ENCODE data around the gene CD200. TPM values are rescaled to one million over a fixed set of nuclear protein-coding genes. Genes with fewer than 3 reads are reported as not detected.

The CD200 gene
- total and polyA plus RNA-seq, 8 donors = 6.6 to 58.0 (median 50.2) TPM

DNA sequence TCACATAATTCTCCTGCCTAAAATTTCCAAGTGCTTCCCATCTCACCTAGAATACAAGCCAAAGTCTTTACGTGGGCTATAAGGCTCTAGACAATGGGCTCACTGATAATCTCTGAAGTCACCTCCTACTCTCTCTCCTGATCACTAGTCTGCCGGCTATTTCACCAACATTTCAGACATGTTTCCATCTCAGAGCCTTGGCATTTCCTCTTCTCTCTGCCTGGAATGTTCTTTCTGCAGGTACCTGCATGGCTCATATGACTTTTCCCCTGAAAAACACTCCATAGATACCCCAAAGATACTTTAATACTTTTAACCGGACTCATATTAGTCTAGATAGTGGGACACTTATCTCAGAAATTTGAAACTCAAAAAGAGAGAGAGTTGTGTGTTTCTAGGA is 32.7 kb downstream of the CD200 start:
- Histone ChIP-seq H3K4me1 (no peaks in the 10 kb centered on the region), H3K36me3 (no peaks in the 10 kb centered on the region), H3K9me3 (no peaks in the 10 kb centered on the region), H3K27ac (no peak overlapping the region), H3K27me3 (no peaks in the 10 kb centered on the region), H3K4me3 (no peak overlapping the region)
- peak; percentile 26 for ATAC-seq
- intact Hi-C loops (cut with DNase I) = no loop called here
- TF ChIP-seq, protein P1, sequence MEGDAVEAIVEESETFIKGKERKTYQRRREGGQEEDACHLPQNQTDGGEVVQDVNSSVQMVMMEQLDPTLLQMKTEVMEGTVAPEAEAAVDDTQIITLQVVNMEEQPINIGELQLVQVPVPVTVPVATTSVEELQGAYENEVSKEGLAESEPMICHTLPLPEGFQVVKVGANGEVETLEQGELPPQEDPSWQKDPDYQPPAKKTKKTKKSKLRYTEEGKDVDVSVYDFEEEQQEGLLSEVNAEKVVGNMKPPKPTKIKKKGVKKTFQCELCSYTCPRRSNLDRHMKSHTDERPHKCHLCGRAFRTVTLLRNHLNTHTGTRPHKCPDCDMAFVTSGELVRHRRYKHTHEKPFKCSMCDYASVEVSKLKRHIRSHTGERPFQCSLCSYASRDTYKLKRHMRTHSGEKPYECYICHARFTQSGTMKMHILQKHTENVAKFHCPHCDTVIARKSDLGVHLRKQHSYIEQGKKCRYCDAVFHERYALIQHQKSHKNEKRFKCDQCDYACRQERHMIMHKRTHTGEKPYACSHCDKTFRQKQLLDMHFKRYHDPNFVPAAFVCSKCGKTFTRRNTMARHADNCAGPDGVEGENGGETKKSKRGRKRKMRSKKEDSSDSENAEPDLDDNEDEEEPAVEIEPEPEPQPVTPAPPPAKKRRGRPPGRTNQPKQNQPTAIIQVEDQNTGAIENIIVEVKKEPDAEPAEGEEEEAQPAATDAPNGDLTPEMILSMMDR (IDR thresholded peaks at IDR 0.05) = no peak
- DNase-seq = no peak

DNA sequence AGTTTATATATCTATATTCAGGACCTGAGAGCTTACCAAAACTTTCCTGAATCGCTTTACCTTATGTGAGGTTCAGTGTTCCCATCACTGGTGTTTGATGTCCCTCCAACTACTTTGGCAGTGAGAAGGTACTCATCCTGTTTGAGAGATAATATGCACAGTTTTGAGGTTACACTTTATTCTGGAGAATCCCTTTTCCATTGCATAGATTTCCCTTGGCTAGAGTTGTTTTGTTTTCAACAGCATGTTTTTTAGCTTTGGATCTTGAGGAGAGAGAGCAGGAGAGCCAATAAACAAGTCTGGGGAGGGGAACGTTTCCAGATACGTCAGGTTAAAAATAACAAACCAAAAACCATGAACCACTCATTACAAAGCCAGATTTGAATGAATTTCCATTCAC is 33.6 kb downstream of the CD200 start:
- intact Hi-C loops (cut with DNase I) = no loop called here
- Histone ChIP-seq H3K4me3 (no peak overlapping the region), H3K4me1 (no peaks in the 10 kb centered on the region), H3K27me3 (no peaks in the 10 kb centered on the region), H3K27ac (no peak overlapping the region), H3K9me3 (no peaks in the 10 kb centered on the region), H3K36me3 (no peaks in the 10 kb centered on the region)
- DNase-seq = no peak
- no peak for ATAC-seq
- TF ChIP-seq, protein P1 (IDR thresholded peaks at IDR 0.05) = no peak

DNA sequence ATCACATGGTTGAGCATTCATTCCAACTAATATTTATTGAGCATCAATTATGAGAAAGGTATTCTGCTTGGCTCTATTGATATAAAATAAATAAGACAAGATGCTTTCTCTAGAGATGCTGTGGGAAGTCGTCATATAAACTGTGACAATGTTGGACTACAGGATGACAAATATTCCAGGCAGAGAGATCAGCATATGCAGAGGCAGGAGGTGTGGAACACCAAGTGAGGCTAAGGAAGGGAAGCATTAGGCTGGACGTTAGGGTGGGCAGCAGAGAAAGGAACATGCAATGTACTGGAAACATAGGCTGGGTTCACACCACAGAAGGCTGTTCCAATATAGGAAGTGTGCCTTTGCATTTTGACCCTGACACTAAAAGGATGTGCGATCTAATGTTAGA is 38.6 kb downstream of the CD200 start:
- H3K36me3 ChIP-seq = no peaks in the 10 kb centered on the region
- TF ChIP-seq, protein P1 (IDR thresholded peaks at IDR 0.05) = no peak
- intact Hi-C loops (cut with DNase I) = no loop called here
- no peak for DNase-seq
- H3K27ac ChIP-seq = no peak overlapping the region
- ATAC-seq = no peak
- no peaks in the 10 kb centered on the region for H3K9me3 ChIP-seq
- no peak overlapping the region for H3K4me3 ChIP-seq
- H3K27me3 ChIP-seq = no peaks in the 10 kb centered on the region
- peaks cover 0 to 18% of the 10 kb centered on the region in 2 donors for H3K4me1 ChIP-seq

DNA sequence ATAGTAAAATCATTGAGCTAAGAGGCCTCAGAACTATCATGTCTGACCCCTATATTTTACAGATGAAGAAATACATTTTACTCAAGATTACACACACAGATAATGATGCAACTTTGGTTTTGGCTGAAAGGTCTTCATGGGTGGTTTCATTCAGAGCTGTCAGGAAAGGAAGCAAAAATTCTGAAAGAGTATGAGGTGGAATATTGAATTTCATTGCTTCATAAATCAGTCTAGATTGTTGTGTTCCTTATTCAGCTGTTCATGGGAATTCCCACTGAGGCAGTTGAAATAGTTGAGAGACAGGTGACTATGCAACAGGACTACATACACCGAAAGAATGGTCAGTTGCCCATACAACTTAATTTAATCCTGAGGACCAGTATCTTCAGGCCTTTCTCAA is 39.4 kb downstream of the CD200 start:
- intact Hi-C loops (cut with DNase I) = no loop called here
- H3K27me3 ChIP-seq = no peaks in the 10 kb centered on the region
- DNase-seq (no peak), ATAC-seq (no peak)
- H3K36me3 ChIP-seq = no peaks in the 10 kb centered on the region
- H3K9me3 ChIP-seq = no peaks in the 10 kb centered on the region
- TF ChIP-seq, protein P1 (IDR thresholded peaks at IDR 0.05) = no peak
- no peak overlapping the region for H3K27ac ChIP-seq
- no peak overlapping the region for H3K4me3 ChIP-seq
- H3K4me1 ChIP-seq = peaks cover 0 to 26% of the 10 kb centered on the region in 2 donors

DNA sequence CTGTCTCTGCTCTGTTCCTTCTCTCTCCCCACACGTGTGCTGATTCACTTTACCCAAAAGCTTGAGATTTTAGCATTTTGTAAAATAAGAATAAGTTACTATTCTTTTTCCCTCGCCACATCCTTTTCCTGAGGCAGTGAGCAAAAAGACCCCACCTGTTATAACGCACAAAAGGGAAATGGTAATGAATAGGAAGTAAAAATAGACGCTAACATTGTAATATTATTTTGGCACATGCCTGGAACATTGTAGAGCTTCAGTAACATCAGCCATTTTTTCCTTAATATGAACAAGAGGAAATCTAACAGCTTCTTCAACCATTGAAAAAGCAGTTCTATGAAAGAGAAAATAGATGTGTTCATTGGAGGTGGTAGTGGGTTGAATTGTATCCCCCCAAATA is 40.5 kb downstream of the CD200 start:
- Histone ChIP-seq H3K4me1 (peaks cover 0 to 36% of the 10 kb centered on the region in 2 donors), H3K36me3 (no peaks in the 10 kb centered on the region), H3K9me3 (no peaks in the 10 kb centered on the region), H3K27ac (no peak overlapping the region), H3K27me3 (no peaks in the 10 kb centered on the region), H3K4me3 (no peak overlapping the region)
- DNase-seq (no peak), ATAC-seq (no peak)
- TF ChIP-seq, protein P1 (IDR thresholded peaks at IDR 0.05) = no peak
- intact Hi-C loops (cut with DNase I) = no loop called here
